Erythroblast (primary cell): ENCODE results near the gene CDC42BPG.

Source experiments
- GATA1 ChIP-seq: IDR thresholded peaks from 2 replicates; pipeline ENCODE4 v1.6.1; 2011; ENCODE audit warnings: low read depth, mild to moderate bottlenecking, control low read depth, low read length, moderate library complexity
- POLR2A ChIP-seq: IDR thresholded peaks from 2 replicates; pipeline ENCODE4 v1.6.1; 2011; ENCODE audit warnings: mild to moderate bottlenecking, low read length

DNA sequence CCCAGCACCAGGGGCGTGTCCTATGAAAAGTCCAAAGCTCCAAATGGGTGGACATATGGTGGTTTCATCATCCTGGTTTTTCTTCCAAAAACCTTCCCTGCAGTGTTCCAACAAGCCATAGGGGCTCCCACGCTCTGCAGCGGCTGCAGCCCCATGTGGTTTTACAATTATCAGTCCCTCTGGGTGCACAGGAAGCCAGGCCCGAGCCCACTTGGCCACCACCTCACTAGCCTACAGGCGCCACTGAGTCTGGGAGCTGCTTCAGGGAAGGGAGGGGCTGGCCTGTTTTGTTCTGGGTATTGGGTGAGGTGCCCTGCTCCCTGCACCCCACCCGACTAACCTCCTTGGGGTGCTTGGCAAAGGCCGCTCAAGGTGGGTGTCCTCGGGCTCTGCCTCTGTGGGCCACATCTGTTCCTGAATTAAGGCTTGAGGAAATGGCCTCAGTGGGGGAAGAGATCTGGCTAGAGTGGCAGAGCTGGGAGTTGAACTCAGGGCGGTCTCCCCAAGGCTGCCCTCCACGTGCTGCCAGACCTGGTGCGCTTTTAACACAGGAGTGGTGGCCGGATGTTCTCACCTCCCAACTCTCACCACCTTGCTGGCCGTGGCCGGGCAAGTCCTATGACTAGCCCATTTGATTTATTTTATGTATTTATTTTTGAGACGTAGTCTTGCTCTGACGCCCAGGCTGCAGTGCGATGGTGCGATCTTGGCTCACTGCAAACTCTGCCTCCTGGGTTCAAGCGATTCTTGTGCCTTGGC lies 5.3 kb upstream of the CDC42BPG start:
- no peak for TF ChIP-seq GATA1
- no peak for TF ChIP-seq POLR2A
